IPS-NIHi7 (cell line): ENCODE results near the gene NPL.
A peak's percentile ranks its signal among the peaks of the same experiment; 100 is the strongest.

ENCODE experiments used
- DNase-seq: peaks from one replicate; pipeline ENCODE4 v3.0.0; 2012; ENCODE audit warnings: mixed read lengths; ENCODE audit errors: extremely low spot score

Gene NPL

GRCh38 chr1:182778862-182779261, 10.7 kb upstream of the NPL start:
- DNase-seq = no peak

- DNase-seq = no peak
These were observed 10.0 kb upstream of the NPL start for GRCh38 chr1:182779530-182779929.

GRCh38 chr1:182781841-182782586, 7.6 kb upstream of the NPL start:
- peak; percentile 76 for DNase-seq

- DNase-seq = no peak
These were observed 7.0 kb upstream of the NPL start for GRCh38 chr1:182782587-182782913.

GRCh38 chr1:182783068-182783467, 6.5 kb upstream of the NPL start:
- DNase-seq = peak; percentile 42

- DNase-seq = no peak
These were observed 4.9 kb upstream of the NPL start for GRCh38 chr1:182784556-182785171.

- DNase-seq = no peak
These were observed 4.4 kb upstream of the NPL start for GRCh38 chr1:182785181-182785580.

- peak; percentile 74 for DNase-seq
These were observed 3.2 kb upstream of the NPL start for GRCh38 chr1:182786223-182786994.

GRCh38 chr1:182786995-182787324, 2.6 kb upstream of the NPL start:
- no peak for DNase-seq

GRCh38 chr1:182791281-182792179, 2.0 kb downstream of the NPL start:
- DNase-seq = no peak

GRCh38 chr1:182794091-182794490, 4.5 kb downstream of the NPL start:
- DNase-seq = no peak

GRCh38 chr1:182794676-182795201, 5.2 kb downstream of the NPL start:
- DNase-seq = no peak

- DNase-seq = no peak
These were observed 6.1 kb downstream of the NPL start for GRCh38 chr1:182795563-182796228.

- DNase-seq = no peak
These were observed 12.6 kb downstream of the NPL start for GRCh38 chr1:182802006-182802803.

GRCh38 chr1:182803846-182804245, 14.3 kb downstream of the NPL start:
- DNase-seq = no peak

- peak; percentile 94 for DNase-seq
These were observed 16.6 kb downstream of the NPL start for GRCh38 chr1:182806015-182806678.

- DNase-seq = no peak
These were observed 18.3 kb downstream of the NPL start for GRCh38 chr1:182807907-182808306.

- no peak for DNase-seq
These were observed 19.9 kb downstream of the NPL start for GRCh38 chr1:182809414-182809957.

- DNase-seq = no peak
These were observed 22.6 kb downstream of the NPL start for GRCh38 chr1:182811975-182812722.
